HG03139 (cell line): ENCODE data around the gene PRKAR2B.
"Not testable (repeated sequence)": the region's sequence is repeated elsewhere in the genome, so short reads cannot be mapped to it uniquely, and the experiment has no call there.

Source experiments
- ATAC-seq: cut with Tn5 transposase; IDR thresholded peaks from one replicate; pipeline ENCODE4 v1.9.1; 2021; ENCODE audit not compliant: unreplicated experiment

Gene PRKAR2B

DNA sequence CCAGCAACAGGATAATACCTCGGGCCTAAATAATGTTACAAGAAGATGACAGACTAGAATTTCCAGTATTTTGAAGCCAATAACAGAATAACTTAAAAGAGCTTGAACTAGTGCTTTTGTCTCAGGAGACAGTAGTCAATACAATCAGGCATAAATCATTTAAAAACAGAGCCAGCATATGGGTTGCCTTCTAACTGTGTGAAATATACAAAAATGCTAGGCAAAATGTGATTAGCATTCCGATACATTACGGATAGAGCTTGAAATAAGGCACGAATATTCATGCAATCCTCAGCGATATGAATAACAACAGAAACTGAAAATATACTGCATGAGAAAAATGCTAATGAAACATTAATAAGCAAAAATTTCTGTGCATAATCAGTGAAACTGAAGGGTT, 18.3 kb upstream of the PRKAR2B start:
- ATAC-seq = no peak

DNA sequence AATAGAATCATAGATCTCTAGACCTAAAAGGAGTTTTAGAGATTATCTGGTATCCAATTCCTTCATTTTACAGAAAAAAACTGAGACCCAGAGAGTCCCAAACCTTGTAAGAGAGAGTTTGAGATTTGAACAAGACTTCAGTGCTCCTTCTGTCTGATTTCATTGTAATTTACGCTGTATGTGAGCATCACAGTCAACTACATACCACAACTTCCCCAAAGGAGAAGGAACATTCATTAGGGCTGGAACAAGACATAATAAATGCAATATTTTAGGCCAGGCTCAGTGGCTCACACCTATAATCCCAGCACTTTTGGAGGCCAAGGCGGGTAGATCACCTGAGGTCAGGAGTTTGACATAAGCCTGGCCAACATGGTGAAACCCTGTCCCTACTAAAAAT, 17.3 kb upstream of the PRKAR2B start:
- ATAC-seq = no peak

DNA sequence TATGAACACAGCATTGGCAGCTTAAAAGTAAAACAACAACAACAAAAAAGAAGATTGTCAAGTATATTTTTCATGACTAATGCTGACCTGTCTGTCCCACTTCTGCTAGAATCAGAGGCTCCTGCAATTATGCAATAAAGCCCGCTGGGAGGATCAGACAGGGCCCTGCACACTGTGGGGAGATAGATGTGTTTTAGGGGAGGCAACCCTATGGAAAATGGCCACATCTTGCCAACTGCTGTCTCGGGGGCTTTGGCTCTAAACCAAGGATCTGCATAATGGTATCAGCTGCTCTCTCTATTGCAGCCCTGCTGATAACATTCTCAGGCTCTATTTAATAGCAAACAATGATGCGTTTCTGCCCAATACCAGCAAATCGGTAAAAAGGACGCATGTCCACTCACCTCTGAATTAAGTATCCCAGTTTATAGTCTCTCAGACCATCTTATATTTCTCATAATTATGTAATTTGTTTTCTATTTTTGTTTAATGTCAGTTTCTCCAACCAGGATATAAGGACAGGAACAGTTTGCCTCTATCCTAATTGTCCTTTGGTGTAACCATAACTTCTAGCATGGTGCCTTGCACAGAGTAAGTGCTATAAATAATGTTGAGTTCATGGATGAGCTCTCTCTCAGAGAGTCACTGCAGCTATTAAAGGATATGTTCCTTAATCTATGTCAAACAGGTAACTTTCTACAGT, 15.3 kb upstream of the PRKAR2B start:
- no peak for ATAC-seq

DNA sequence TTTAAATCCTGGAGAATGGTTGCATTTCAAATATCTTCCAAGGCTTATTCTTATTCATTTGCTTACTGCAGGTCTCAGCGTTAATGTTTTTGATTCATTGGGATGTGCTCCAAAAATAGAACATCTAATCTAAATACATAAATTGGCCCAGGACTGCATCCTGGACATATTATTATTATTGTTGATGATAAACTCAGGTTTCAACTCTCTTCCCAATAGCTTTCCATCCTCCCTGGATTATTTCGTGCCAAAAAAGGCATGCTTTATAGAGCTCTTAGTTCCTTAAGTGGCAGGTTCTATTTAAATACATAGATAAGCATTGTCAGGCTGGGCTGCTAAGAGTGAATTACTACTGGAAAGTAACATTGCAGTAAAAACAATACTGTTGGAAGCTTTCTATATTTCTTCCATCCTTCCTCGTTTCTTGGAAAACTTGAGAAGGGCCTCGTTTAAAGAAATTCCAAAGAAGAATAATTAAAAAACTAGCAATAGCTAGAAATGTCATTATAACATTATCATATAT, 14.7 kb upstream of the PRKAR2B start:
- no peak for ATAC-seq

DNA sequence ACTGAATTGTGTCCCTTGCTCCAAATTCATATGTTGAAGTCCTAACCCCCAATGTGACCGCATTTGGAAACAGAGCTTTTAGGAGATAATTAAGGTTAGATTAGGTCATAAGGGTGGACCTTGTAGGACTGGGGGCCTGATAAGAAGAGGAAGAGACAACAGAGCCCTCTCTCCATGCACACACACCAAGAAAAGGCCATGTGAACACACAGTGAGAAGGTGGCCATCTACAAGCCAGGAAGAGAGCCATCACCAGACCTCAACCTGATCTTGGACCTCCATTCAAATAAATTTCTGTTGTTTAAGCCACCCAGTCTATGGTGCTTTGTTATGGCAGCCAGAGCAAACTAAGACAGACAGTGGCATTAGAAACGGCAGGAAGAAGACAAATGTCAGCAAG, 12.5 kb upstream of the PRKAR2B start:
- no peak for ATAC-seq

DNA sequence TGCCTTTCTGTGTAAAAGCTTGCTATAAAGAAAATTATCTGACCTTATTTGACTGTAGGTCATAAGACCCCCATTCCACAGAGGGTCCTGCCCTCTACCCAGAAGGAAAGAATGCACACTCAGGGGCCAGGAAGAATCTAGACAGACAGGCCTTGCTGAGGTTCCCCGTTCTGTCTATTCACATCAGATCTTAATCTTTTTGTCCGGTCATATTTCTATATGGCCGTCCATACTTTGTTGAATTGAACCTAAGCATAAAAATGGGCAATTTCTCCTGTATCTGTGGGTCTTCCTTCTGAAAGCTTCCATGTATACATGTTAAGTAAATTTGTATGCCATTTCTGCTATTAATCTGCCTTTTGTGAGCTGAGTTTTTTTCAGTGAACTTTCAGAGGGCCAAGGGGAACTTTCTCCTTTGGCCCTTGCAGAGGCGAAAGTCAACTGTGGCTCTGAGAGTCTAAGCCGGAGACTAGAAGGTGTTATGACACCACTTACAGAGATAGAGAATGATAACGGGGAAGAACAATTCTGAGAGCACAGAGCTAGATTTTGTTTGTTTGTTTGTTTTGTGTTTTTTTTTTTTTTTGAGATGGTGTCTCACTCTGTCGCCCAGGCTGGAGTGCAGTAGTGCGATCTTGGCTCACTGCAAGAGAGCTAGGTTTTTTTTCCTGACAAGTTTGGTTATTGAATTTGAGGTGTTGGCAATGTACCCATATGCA, 11.6 kb upstream of the PRKAR2B start:
- ATAC-seq = no peak

DNA sequence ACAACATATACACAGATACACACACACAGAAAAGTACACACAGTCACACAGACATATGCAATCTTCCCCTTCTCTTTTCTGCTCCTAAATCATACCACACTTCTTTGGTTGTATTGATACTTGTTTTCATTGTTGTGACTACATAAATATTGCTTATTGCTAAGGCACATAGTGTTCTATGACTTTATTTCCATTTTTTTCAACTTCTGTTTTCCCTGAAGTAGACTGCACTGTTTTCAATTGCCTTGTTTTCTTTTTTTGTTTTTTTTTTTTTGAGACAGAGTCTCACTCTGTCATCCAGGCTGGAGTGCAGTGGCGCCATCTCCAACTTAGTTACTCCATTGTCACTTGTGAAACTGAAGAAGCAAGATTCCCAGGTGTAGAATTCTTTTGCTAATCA, 10.0 kb upstream of the PRKAR2B start:
- no peak for ATAC-seq

DNA sequence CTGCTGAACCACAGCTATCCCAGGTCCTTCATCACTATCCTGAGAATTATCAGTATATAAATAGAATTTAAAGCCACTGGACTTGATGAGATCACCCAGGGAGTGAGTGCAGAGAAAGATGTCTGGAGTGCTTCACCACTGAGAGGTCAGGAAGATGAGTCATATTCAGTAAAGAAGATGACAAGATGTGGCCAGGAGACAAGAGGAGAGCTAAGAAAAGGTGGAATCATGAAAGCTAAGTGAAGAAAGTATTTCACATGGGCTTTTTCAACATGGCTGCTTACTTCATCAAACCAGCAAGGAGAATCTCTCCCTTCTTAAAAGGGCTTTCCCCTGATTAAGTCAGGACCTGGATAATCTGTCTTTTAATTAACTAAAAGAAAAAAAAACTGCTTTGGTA, 9.1 kb upstream of the PRKAR2B start:
- no peak for ATAC-seq

DNA sequence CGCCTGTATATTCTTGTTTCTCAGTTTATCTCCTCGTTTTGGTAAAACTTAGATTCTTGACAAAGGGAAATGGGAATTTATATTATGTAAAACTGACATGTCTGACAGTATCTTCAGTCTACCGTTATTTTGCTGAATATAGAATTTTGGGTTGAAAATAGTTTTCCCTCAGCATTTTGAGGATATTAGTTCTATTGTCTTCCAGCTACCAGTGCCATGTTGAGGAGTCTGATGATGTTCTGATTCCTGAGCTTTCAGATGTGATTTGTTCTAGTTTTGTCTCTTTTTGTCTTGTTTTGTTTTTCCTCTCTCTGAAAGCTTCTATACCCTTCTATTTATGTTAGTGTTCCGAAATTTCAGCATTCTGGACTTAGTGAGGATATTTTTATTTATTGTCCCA, 8.0 kb upstream of the PRKAR2B start:
- ATAC-seq = no peak

DNA sequence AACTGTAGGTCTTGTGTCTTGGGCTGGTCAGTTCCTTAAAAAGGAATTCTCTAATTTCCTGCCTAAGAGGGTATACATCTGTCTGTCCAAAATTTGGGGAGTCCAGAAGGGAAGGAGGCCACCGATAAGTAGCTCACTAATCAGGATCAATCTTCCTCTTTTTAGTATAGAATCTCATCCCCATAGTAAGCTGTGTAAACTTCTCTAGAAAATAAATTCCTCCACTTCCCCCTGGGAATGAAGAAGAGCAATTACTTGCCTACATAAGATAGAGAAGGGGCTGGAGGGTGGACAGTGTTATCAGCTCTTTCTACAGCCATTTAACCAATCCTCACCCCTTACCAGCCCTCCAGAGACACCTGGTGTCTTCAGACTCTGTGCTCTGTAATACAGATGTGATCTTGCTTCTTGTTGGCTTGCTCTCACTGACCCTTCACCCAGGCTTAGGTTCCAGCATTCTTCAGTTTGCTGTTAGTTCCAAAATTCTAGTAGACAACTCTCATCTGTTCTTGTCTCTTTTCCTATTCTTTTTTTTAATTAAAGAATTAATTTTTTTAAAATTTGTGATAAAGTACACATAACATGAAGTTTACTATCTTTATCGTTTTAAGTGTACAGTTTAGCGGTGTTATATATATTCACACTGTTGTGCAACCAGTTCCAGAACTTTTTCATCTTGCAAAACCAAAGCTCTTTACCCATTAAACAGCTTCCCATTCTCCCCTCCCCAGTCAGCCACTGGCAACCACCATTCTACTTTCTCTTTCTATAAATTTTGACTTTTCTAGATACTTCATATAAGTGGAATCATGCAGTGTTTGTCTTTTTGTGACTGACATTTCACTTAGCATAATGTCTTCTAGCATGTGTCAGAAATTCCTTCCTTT, 6.5 kb upstream of the PRKAR2B start:
- no peak for ATAC-seq

DNA sequence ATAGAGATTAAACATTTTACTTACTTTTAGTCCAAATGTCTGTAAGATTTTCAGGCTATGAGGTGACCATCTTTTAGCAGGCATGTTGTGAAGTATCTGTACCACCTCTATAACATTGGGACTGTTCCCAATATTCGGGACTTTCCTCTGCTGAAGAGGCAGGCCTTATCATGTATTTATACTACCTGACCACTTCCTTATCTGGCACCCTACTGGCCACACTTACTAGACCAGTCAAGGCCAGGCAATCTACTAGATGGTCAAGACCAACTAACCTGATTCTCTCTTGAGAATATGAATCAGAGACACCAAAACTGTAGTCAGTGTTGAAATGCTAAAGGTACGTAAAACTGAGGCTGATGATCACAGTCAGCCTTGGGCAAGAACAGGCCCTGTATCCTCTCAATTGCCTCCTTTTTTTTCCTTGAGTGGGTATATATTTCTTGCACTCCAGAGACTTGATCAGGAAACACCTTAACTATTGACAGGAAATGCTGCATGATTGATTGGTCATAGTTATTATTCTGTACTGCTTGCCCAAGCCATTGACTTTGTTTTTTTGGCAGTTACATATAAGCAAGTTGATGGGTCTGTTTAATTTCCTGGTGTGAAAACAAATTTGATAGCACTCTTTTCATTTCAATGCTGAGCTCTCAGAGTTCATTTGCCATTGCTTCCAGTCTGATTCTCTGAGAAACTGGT, 5.2 kb upstream of the PRKAR2B start:
- no peak for ATAC-seq

DNA sequence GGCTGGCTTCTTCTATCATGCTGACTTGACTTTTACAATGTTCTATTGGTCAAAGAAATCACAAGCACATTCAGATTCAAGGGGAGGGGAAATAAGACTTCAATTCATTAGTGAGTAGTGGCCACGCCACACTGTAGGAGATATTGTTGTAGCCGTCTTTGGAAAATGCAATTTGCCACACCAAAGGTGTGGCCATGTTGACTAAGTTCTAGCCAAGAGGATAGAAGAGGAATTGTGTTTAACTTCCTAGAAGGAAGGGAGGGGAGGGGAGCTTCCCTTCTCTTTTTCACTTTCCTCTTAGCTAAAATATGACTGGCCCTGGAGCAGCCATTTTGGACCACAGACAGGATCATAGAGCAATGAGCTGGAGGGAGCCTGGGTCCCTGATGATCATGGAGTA, 3.4 kb upstream of the PRKAR2B start:
- no peak for ATAC-seq

DNA sequence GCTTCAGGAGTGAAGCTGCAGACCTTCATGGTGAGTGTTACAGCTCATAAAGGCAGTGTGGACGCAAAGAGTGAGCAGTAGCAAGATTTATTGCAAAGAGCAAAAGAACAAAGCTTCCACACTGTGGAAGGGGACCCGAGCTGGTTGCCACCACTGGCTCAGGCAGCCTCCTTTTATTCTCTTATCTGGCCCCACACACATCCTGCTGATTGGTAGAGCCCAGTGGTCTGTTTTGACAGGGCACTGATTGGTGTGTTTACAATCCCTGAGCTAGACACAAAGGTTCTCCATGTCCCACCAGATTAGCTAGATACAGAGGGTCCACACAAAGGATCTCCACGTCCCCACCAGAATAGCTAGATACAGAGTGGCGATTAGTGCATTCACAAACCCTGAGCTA, 2.7 kb upstream of the PRKAR2B start:
- not testable (repeated sequence) for ATAC-seq

DNA sequence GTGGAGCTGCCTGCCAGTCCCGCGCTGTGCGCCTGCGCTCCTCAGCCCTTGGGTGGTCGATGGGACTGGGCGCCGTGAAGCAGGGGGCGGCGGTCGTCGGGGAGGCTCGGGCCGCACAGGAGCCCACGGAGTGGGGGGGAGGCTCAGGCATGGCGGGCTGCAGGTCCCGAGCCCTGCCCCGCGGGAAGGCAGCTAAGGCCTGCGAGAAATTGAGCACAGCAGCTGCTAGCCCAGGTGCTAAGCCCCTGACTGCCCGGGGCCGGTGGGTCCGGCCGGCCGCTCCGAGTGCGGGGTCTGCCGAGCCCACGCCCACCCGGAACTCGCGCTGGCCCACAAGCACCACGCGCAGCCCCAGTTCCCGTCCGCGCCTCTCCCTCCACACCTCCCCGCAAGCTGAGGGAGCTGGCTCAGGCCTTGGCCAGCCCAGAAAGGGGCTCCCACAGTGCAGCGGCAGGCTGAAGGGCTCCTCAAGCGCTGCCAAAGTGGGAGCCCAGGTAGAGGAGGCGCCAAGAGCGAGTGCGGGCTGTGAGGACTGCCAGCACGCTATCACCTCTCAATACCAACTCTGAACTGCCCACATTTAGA, 2.1 kb upstream of the PRKAR2B start:
- ATAC-seq = not testable (repeated sequence)

DNA sequence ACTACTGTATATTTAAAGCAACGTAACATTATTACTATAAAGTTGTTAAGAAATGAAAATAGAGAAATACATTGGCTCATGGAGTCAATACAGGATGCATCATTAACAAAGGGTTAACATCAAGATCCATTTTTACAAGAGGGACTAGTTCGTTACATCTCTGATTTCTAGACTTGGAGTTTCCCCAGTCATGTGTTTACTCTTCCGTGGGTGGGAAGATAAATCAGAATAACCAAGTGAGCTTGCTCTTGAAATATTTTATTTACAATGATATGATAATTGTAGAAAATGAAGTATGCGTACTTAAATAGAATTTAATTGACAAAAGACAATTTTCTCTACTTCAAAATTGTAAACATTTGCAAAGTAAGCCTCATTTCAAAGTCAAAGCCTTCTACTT, 1.0 kb upstream of the PRKAR2B start:
- ATAC-seq = no peak

DNA sequence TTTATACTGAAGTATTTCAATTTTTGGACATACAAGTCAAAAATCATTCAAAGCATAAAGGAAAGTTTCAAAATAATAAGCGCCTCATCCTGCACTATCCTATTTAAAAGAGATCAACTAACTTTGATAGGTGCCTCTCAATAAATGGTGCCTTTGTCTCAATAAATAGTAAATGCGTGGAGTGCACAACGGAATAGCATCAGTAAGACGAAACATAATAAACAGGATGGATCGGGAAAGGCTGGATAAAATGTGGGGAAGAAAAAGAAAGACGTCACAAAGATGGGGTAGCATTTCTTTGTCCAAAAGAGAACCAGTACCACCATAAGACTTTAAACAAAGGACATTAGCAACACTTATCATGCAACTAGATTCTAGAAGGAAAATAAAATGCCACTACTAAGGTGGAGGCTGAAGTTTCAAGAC, 571 bp upstream of the PRKAR2B start:
- ATAC-seq = no peak

DNA sequence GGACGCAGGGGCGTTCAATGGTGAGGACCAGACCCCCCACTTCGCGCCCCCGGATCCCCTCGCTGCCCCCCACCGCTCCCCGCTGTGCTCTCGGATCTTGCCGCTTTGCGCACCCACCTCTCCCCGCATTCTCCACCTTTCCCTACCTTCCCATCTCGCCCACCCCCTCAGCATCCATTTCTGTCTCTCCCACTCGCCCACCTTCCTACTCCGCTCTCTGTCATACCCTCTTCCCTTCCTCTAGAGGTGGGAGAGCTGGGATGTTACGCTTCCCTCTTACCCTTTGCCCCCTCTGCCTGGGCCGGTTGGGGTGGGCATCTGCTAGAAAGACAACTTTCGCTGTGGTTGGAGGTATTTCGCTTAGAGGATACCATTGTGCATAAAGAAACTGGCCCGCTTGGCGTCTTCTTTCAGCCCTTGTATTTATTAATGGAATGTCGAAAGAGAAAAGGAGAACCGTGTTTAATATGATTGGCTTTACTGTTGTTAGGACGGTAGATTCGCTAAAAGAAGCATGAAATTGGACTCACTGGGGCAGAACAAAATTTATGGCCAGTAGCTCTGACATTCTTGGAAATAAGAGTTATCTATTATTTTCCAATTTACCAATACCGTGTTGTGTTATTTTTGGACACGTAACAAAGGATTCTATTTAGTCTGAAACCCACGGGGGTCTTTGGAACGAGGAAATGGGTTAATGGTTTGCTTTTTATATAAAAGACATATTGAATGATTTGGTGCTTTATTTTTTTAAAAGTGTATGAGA, 873 bp downstream of the PRKAR2B start:
- no peak for ATAC-seq

DNA sequence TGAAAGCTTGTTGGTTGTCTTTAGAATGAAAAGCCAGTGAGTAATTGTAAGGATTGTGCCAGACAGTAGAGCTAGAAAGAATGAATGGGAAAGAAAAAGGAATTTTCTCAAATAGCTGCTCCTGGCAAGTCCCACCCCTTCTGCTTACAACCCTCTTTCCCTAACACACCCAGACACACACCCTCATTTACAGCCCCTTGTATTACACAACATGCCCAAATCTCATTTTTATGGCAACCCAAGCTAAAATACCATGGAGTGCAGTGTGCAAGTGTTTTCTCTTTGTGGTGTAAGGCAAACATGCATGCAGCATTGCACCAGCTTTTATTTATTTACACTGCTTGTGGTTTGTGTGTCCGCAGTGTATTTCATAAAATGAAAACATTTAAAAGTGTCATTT, 1.5 kb downstream of the PRKAR2B start:
- ATAC-seq = no peak

DNA sequence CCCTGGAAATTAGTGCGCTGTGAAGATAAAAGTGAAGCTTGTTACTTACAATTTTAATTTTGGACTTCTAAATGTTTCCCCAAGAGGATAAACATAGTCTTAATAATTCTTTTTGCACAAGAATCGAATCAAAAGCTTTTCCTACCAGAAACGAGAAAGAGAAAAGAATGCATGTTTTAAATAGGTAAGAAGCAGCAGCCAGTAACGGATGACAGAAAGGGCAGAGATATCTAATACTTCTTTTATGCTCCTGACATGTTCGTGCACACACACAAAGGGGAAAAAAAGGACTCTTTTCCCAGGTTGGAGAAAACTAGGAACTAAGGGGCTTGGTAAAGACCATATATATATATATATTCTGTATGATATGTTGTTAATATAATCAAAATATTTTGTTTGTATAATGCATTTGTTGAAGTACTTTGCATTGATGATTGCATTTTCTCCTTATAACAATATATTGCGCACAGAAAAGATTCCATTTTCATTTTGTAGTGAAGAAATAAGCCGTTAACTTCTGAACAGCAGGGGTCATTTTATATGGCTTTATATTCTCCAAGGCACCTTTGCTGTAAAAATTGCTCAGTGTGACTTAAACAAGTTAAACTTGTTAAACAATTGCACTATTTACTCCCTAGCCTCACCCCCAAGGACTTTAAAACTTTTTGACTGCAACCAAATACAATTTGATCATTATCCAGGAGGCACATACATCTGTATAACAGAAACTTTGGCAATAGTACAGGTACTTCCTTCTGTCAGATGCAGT, 2.2 kb downstream of the PRKAR2B start:
- no peak for ATAC-seq
